GM12873 (cell line): Measurements from ENCODE around the gene NTSR1.

Experiments
- CTCF ChIP-seq: IDR thresholded peaks from 2 replicates; pipeline ENCODE4 v1.5.1; 2012; ENCODE audit warnings: low read depth, mild to moderate bottlenecking, moderate library complexity, low read length, control low read depth; ENCODE audit not compliant: insufficient read depth; ENCODE audit errors: missing control alignments

The NTSR1 gene

GRCh38 chr20:62690261-62690820 is 18.3 kb upstream of the NTSR1 start:
- TF ChIP-seq CTCF = no peak

GRCh38 chr20:62691487-62691886 is 17.1 kb upstream of the NTSR1 start:
- TF ChIP-seq CTCF = no peak

GRCh38 chr20:62692176-62692575 is 16.5 kb upstream of the NTSR1 start:
- TF ChIP-seq CTCF = no peak

GRCh38 chr20:62692801-62693523 is 15.7 kb upstream of the NTSR1 start:
- no peak for TF ChIP-seq CTCF

- TF ChIP-seq CTCF = no peak
Observed at GRCh38 chr20:62693524-62693922, 15.1 kb upstream of the NTSR1 start.

- no peak for TF ChIP-seq CTCF
Observed at GRCh38 chr20:62694106-62694505, 14.5 kb upstream of the NTSR1 start.

GRCh38 chr20:62694868-62695267 is 13.8 kb upstream of the NTSR1 start:
- TF ChIP-seq CTCF = no peak
